ENCODE results near the gene UBE2O. TPM values are rescaled to one million over a fixed set of nuclear protein-coding genes. Genes with fewer than 3 reads are reported as not detected.

The UBE2O gene
- total RNA-seq, 2 experiments from 2014 or later, result 28.4 to 31.6 TPM

- CTCF ChIA-PET, result interaction anchor here (0.9 to 1.4 kb wide), 3 partner anchors 26 to 132 kb away, joined by 3 to 4 read pairs (median 4); no protein-coding TSS in a partner anchor
- ATAC-seq (no peak), DNase-seq (no peak)
- POLR2A ChIA-PET, result no interaction called here
- H3K27me3 Mint-ChIP-seq (ENCODE audit: low read depth), result no peaks in the 10 kb centered on the region
- H3K9me3 Mint-ChIP-seq (ENCODE audit: insufficient read depth), result no peaks in the 10 kb centered on the region
- H3K4me1 Mint-ChIP-seq (ENCODE audit: low read depth), result peaks cover 5% of the 10 kb centered on the region
- no peak overlapping the region for H3K27ac Mint-ChIP-seq
- H3K36me3 Mint-ChIP-seq (ENCODE audit: low read depth), result peaks cover 3% of the 10 kb centered on the region
- no peak overlapping the region for H3K4me3 Mint-ChIP-seq
Observed at GRCh38 chr17:76434870-76435269, 18.1 kb downstream of the UBE2O start.

GRCh38 chr17:76433693-76434092 is 19.3 kb downstream of the UBE2O start:
- Mint-ChIP-seq H3K27ac (no peak overlapping the region), H3K36me3 (ENCODE audit: low read depth) (peaks cover 4% of the 10 kb centered on the region), H3K4me3 (no peak overlapping the region), H3K9me3 (ENCODE audit: insufficient read depth) (no peaks in the 10 kb centered on the region), H3K27me3 (ENCODE audit: low read depth) (no peaks in the 10 kb centered on the region), H3K4me1 (ENCODE audit: low read depth) (peaks cover 2% of the 10 kb centered on the region)
- ChIA-PET CTCF (no interaction called here), POLR2A (no interaction called here)
- DNase-seq (no peak), ATAC-seq (no peak)

- H3K36me3 Mint-ChIP-seq (ENCODE audit: low read depth), result peaks cover 4% of the 10 kb centered on the region
- H3K27ac Mint-ChIP-seq, result no peak overlapping the region
- CTCF ChIA-PET, result no interaction called here
- H3K27me3 Mint-ChIP-seq (ENCODE audit: low read depth), result no peaks in the 10 kb centered on the region
- POLR2A ChIA-PET, result no interaction called here
- DNase-seq (no peak), ATAC-seq (no peak)
- H3K4me3 Mint-ChIP-seq, result no peak overlapping the region
- H3K4me1 Mint-ChIP-seq (ENCODE audit: low read depth), result peaks cover 2% of the 10 kb centered on the region
- no peaks in the 10 kb centered on the region for H3K9me3 Mint-ChIP-seq (ENCODE audit: insufficient read depth)
Observed at GRCh38 chr17:76432712-76433336, 20.1 kb downstream of the UBE2O start.

GRCh38 chr17:76432004-76432403 is 20.9 kb downstream of the UBE2O start:
- ATAC-seq (no peak), DNase-seq (no peak)
- H3K36me3 Mint-ChIP-seq (ENCODE audit: low read depth), result peaks cover 4% of the 10 kb centered on the region
- POLR2A ChIA-PET, result no interaction called here
- H3K27me3 Mint-ChIP-seq (ENCODE audit: low read depth), result no peaks in the 10 kb centered on the region
- H3K27ac Mint-ChIP-seq, result no peak overlapping the region
- no peaks in the 10 kb centered on the region for H3K9me3 Mint-ChIP-seq (ENCODE audit: insufficient read depth)
- CTCF ChIA-PET, result interaction anchor here (1.4 kb wide), 1 partner anchor 14 kb away, joined by 4 read pairs; no protein-coding TSS in a partner anchor
- H3K4me1 Mint-ChIP-seq (ENCODE audit: low read depth), result peaks cover 3% of the 10 kb centered on the region
- H3K4me3 Mint-ChIP-seq, result no peak overlapping the region

GRCh38 chr17:76431509-76431908 is 21.4 kb downstream of the UBE2O start:
- CTCF ChIA-PET, result interaction anchor here (1.0 to 1.4 kb wide), 2 partner anchors 14 to 20 kb away, joined by 3 to 4 read pairs; no protein-coding TSS in a partner anchor
- no peak for DNase-seq
- no peak for ATAC-seq
- no peak overlapping the region for H3K27ac Mint-ChIP-seq
- no peaks in the 10 kb centered on the region for H3K9me3 Mint-ChIP-seq (ENCODE audit: insufficient read depth)
- POLR2A ChIA-PET, result no interaction called here
- peaks cover 4% of the 10 kb centered on the region for H3K4me1 Mint-ChIP-seq (ENCODE audit: low read depth)
- no peak overlapping the region for H3K4me3 Mint-ChIP-seq
- H3K36me3 Mint-ChIP-seq (ENCODE audit: low read depth), result peaks cover 4% of the 10 kb centered on the region
- H3K27me3 Mint-ChIP-seq (ENCODE audit: low read depth), result no peaks in the 10 kb centered on the region

- Mint-ChIP-seq H3K27ac (no peak overlapping the region), H3K27me3 (ENCODE audit: low read depth) (no peaks in the 10 kb centered on the region), H3K4me1 (ENCODE audit: low read depth) (peaks cover 4% of the 10 kb centered on the region), H3K9me3 (ENCODE audit: insufficient read depth) (no peaks in the 10 kb centered on the region), H3K36me3 (ENCODE audit: low read depth) (peaks cover 4% of the 10 kb centered on the region), H3K4me3 (no peak overlapping the region)
- ChIA-PET CTCF (interaction anchor here (2.5 to 3.0 kb wide), 2 partner anchors 19 to 31 kb away, joined by 7 to 10 read pairs; no protein-coding TSS in a partner anchor), POLR2A (interaction anchor here (0.6 to 1.1 kb wide), 2 partner anchors 23 to 75 kb away, joined by 3 read pairs; partner anchors contain the start of gene PRPSAP1)
- ATAC-seq, result no peak
- DNase-seq, result no peak
Observed at GRCh38 chr17:76428511-76428910, 24.4 kb downstream of the UBE2O start.

GRCh38 chr17:76427501-76428231 is 25.3 kb downstream of the UBE2O start:
- H3K4me1 Mint-ChIP-seq (ENCODE audit: low read depth), result peaks cover 4% of the 10 kb centered on the region
- H3K9me3 Mint-ChIP-seq (ENCODE audit: insufficient read depth), result no peaks in the 10 kb centered on the region
- no peak overlapping the region for H3K27ac Mint-ChIP-seq
- H3K4me3 Mint-ChIP-seq, result no peak overlapping the region
- no peaks in the 10 kb centered on the region for H3K27me3 Mint-ChIP-seq (ENCODE audit: low read depth)
- ChIA-PET POLR2A (interaction anchor here (0.6 to 1.1 kb wide), 2 partner anchors 24 to 74 kb away, joined by 3 read pairs; partner anchors contain the start of gene PRPSAP1), CTCF (interaction anchor here (0.9 to 3.0 kb wide), 4 partner anchors 18 to 31 kb away, joined by 3 to 10 read pairs (median 6); no protein-coding TSS in a partner anchor)
- no peak for DNase-seq
- no peak for ATAC-seq
- H3K36me3 Mint-ChIP-seq (ENCODE audit: low read depth), result peaks cover 4% of the 10 kb centered on the region

- POLR2A ChIA-PET, result no interaction called here
- Mint-ChIP-seq H3K9me3 (ENCODE audit: insufficient read depth) (no peaks in the 10 kb centered on the region), H3K27ac (no peak overlapping the region), H3K4me1 (ENCODE audit: low read depth) (peaks cover 4% of the 10 kb centered on the region), H3K4me3 (no peak overlapping the region), H3K36me3 (ENCODE audit: low read depth) (peaks cover 4% of the 10 kb centered on the region), H3K27me3 (ENCODE audit: low read depth) (no peaks in the 10 kb centered on the region)
- no peak for ATAC-seq
- CTCF ChIA-PET, result interaction anchor here (0.9 to 3.0 kb wide), 5 partner anchors 17 to 123 kb away, joined by 3 to 10 read pairs (median 4); no protein-coding TSS in a partner anchor
- DNase-seq, result no peak
Observed at GRCh38 chr17:76426853-76427252, 26.1 kb downstream of the UBE2O start.

- ATAC-seq (no peak), DNase-seq (no peak)
- H3K27ac Mint-ChIP-seq, result no peak overlapping the region
- H3K9me3 Mint-ChIP-seq (ENCODE audit: insufficient read depth), result no peaks in the 10 kb centered on the region
- H3K4me1 Mint-ChIP-seq (ENCODE audit: low read depth), result peaks cover 2% of the 10 kb centered on the region
- ChIA-PET CTCF (interaction anchor here (1.3 kb wide), 1 partner anchor 14 kb away, joined by 4 read pairs; no protein-coding TSS in a partner anchor), POLR2A (no interaction called here)
- no peaks in the 10 kb centered on the region for H3K27me3 Mint-ChIP-seq (ENCODE audit: low read depth)
- no peaks in the 10 kb centered on the region for H3K36me3 Mint-ChIP-seq (ENCODE audit: low read depth)
- no peak overlapping the region for H3K4me3 Mint-ChIP-seq
Observed at GRCh38 chr17:76422860-76423259, 30.1 kb downstream of the UBE2O start.

GRCh38 chr17:76422406-76422805 is 30.5 kb downstream of the UBE2O start:
- CTCF ChIA-PET, result no interaction called here
- ATAC-seq (no peak), DNase-seq (no peak)
- Mint-ChIP-seq H3K27me3 (ENCODE audit: low read depth) (no peaks in the 10 kb centered on the region), H3K9me3 (ENCODE audit: insufficient read depth) (no peaks in the 10 kb centered on the region), H3K27ac (no peak overlapping the region), H3K4me3 (no peak overlapping the region), H3K36me3 (ENCODE audit: low read depth) (no peaks in the 10 kb centered on the region), H3K4me1 (ENCODE audit: low read depth) (peaks cover 2% of the 10 kb centered on the region)
- POLR2A ChIA-PET, result no interaction called here

GRCh38 chr17:76421044-76421407 is 31.9 kb downstream of the UBE2O start:
- Mint-ChIP-seq H3K36me3 (ENCODE audit: low read depth) (no peaks in the 10 kb centered on the region), H3K4me1 (ENCODE audit: low read depth) (no peaks in the 10 kb centered on the region), H3K9me3 (ENCODE audit: insufficient read depth) (no peaks in the 10 kb centered on the region), H3K27me3 (ENCODE audit: low read depth) (no peaks in the 10 kb centered on the region), H3K27ac (no peak overlapping the region), H3K4me3 (no peak overlapping the region)
- ChIA-PET POLR2A (no interaction called here), CTCF (no interaction called here)
- no peak for DNase-seq
- ATAC-seq, result no peak

GRCh38 chr17:76420356-76421043 is 32.5 kb downstream of the UBE2O start:
- Mint-ChIP-seq H3K27ac (no peak overlapping the region), H3K9me3 (ENCODE audit: insufficient read depth) (no peaks in the 10 kb centered on the region), H3K4me3 (no peak overlapping the region), H3K4me1 (ENCODE audit: low read depth) (no peaks in the 10 kb centered on the region), H3K36me3 (ENCODE audit: low read depth) (no peaks in the 10 kb centered on the region), H3K27me3 (ENCODE audit: low read depth) (no peaks in the 10 kb centered on the region)
- ChIA-PET CTCF (no interaction called here), POLR2A (no interaction called here)
- DNase-seq (no peak), ATAC-seq (no peak)

Measured in activated CD8-positive, alpha-beta T cell treated with anti-CD3 and anti-CD28 coated beads, Interleukin-2, amount 10 ng/mL, durations not matched to agents 7 days and 5 days (primary cell).